GM10266 (cell line): Measurements from ENCODE around the gene ZFX.

Source experiments
- DNase-seq: peaks from one replicate; pipeline ENCODE4 v3.0.0; 2012; ENCODE audit errors: extremely low spot score
- TF ChIP-seq, protein P1 (sequence below): IDR thresholded peaks from 2 replicates; pipeline ENCODE4 v1.5.1; 2012; ENCODE audit warnings: mild to moderate bottlenecking, low read depth; ENCODE audit not compliant: control insufficient read depth, insufficient read depth; ENCODE audit errors: missing control alignments

The ZFX gene

DNA sequence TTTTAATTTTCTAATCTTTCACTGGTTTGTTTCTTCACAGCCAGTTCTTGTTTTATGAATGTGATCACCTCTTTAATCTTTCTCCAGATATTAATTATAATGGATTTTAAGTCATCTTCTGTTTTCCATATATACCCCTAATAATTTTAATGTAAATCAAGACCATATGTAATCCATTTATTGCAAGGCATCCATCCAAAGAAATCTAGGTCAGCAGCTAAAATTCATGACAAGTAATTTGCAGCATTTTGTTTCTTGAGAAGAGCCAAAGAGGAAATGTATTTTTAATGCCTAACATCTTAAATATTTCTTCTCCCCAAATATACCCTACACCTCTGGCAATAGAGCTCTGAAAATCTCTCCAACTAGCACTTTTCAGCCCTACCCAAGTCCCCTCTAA lies 83.3 kb downstream of the ZFX start:
- TF ChIP-seq, protein P1, sequence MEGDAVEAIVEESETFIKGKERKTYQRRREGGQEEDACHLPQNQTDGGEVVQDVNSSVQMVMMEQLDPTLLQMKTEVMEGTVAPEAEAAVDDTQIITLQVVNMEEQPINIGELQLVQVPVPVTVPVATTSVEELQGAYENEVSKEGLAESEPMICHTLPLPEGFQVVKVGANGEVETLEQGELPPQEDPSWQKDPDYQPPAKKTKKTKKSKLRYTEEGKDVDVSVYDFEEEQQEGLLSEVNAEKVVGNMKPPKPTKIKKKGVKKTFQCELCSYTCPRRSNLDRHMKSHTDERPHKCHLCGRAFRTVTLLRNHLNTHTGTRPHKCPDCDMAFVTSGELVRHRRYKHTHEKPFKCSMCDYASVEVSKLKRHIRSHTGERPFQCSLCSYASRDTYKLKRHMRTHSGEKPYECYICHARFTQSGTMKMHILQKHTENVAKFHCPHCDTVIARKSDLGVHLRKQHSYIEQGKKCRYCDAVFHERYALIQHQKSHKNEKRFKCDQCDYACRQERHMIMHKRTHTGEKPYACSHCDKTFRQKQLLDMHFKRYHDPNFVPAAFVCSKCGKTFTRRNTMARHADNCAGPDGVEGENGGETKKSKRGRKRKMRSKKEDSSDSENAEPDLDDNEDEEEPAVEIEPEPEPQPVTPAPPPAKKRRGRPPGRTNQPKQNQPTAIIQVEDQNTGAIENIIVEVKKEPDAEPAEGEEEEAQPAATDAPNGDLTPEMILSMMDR = no peak
- DNase-seq = no peak

DNA sequence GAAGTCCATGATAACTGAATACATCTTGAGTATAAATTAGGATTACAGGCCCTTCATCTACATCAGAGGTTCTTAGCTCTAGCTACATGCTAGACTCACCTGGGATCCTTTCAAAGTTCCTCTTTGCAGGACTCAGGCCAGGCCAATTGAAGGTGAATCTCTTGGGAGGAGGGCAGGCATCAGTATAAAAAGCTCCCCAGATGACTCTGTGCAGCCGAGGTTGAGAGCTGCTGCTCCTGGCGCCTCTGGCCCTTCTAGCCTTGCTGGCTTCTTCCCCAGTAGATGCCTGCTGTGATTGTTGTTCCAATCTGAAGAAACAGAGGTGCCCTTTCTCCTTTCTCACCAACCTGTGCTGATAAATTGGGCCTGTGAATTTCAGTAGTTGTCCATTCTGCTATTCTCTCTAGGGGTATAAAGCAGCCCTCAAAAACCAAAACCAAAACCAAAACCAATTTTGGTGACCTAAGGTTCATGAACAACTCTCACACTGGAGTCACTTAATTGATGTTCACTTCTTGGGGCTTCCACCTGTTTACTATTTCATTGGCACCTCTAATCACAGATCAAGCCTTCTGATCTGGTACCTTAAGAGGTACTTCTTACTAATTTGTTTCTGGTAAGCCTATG lies 85.7 kb downstream of the ZFX start:
- TF ChIP-seq, protein P1 = no peak
- DNase-seq = peak; percentile 8

DNA sequence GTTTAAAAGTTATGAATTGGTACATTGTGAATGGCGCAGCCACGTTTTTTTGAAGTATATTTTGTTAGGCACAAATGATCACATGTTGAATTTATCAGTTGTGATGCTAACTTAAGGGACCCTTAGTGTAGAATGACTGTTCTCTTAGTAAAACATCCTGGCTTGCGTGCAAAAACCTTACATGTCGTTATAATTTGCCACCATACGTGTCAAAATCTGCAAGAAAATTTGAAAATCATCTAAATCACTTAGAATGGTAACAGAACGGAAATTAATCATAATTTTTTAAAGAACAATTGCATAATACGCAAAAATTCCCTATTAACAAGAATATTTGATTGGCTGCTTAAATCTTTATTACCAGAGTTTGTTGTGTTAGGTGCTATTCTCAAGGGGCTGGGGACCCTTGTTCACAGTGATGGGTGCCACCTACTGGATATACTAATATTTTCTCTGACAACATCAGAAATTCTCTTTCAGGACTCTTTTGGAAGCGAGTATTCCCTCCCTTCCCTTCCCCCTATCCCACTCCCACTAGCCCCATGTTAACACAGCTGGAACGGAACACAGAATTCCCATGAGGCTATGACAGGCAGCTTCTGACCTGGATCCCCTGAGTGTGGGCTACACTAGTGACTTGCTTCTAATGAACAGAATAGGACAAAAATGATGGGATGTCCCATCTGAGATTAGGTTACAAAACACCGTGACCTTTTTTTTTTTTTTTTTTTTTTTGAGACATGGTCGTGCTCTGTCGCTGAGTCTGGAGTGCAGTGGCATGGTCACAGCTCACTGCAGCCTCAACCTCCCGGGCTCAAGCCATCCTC lies 92.5 kb downstream of the ZFX start:
- TF ChIP-seq, protein P1 = peak; percentile 30
- peak; percentile 16 for DNase-seq

DNA sequence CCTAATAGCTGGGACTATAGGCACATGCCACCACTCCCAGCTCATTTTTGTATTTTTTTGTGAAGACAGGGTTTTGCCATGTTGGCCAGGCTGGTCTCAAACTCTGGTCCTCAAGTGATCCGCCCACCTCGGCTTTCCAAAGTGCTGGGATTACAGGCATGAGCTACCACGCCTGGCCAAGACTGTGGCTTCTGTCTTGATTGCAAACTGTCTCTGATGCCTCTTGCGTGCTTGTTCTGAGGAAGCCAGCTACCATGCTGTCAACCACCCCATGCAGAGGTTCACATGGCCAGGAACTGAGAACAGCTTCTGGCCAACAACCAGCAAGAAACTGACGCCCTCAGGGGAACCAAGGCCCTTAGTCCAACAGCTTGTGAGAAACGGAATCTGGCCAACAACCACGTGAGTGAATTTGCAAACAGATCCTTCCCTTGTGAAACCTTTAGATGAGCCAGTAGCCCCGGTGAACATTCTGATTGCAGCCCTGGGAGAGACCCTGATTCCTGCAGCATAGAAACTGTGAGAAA lies 93.2 kb downstream of the ZFX start:
- DNase-seq = peak; percentile 29
- TF ChIP-seq, protein P1 = no peak

DNA sequence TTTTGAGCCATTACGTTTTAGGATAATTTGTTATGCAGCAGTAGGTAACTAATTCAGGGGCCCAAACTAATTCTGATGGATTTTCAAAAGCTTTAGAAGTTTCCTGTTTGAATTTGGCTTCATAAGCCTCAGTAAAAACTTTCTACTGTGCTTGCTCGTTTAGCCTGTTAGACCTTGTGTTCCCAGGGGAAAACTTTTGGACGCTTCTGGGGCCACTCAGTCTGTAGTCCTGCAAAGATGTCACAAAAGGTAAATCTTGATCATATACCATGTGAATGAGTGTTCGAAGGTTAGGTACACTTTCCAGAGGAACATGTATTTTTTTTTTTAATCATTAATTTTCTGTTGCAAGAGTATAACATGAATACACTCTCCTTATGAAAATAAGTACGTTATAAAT lies 93.7 kb downstream of the ZFX start:
- TF ChIP-seq, protein P1 = no peak
- DNase-seq = no peak

DNA sequence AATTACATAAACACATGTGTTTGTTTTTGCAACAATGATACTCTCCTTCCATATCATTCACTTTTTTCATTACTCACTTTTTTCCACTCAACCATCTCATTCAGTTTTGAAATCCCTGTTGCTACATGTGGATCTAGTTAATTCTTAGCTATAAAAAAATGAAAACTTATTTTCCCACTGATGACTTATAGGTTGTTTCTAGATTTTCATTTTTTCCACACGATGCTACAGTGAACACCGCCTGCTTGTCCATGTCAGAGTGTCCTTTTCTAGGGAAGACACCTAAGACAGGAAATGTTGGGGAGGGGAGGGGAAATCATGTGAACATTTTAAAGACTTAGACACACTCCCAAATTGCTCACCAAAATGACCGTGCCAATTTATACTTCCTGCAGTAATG lies 94.2 kb downstream of the ZFX start:
- TF ChIP-seq, protein P1 = no peak
- DNase-seq = no peak

DNA sequence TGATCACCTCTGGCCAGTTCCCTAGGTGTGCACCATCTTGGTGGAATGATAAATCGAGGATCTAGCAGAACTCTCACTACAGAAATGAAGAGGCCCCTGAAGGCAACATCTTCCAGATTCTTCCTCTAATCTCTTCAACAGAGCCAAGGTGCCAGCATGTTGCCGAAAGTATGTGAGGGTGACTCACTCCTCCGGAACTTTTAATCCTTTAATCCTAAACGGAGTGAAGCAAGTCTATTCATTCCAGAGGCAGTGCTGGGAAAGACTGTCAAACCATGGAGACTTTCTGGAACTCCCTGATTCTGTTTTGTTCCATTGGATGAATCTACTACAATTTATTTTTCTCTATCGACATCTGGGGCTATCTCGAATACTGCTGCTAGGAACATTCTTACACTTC lies 95.7 kb downstream of the ZFX start:
- DNase-seq = no peak
- TF ChIP-seq, protein P1 = no peak
